ENCODE results near the gene MRPL24.

DNA sequence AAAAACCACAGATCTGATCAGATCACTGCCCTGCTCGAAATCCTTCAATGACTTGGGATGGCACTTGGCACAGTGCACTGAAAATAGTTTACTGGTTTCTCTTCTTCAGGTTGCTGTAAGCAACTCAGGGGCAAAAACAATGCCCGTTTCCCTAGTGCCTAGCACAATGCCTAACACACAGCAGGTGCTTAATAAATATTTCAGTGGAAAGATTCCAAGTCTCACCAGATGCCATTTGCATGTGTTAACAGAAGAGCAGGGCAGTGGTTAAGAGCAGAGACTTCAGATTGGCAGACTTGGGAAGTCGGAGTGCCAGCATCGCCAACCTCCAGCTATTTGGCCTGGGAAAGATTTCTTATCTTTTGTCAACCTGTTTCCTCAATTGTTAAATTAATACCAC is 23.5 kb downstream of the MRPL24 start:
- TF ChIP-seq, protein P1, sequence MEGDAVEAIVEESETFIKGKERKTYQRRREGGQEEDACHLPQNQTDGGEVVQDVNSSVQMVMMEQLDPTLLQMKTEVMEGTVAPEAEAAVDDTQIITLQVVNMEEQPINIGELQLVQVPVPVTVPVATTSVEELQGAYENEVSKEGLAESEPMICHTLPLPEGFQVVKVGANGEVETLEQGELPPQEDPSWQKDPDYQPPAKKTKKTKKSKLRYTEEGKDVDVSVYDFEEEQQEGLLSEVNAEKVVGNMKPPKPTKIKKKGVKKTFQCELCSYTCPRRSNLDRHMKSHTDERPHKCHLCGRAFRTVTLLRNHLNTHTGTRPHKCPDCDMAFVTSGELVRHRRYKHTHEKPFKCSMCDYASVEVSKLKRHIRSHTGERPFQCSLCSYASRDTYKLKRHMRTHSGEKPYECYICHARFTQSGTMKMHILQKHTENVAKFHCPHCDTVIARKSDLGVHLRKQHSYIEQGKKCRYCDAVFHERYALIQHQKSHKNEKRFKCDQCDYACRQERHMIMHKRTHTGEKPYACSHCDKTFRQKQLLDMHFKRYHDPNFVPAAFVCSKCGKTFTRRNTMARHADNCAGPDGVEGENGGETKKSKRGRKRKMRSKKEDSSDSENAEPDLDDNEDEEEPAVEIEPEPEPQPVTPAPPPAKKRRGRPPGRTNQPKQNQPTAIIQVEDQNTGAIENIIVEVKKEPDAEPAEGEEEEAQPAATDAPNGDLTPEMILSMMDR (conservative IDR thresholded peaks at IDR 0.05; ENCODE audit: low read depth, low read length): no peak
- TF ChIP-seq FOS (IDR thresholded peaks at IDR 0.05; ENCODE audit: low read depth, low read length) (no peak), POLR2A (IDR thresholded peaks at IDR 0.05; ENCODE audit: low read depth, low read length) (no peak)

All from IMR-90 (cell line).